Adrenal gland (tissue), 5 donors: Measurements from ENCODE around the gene PSMD8.

ENCODE experiments used
- CTCF ChIP-seq, 6 experiments: fragments of 450-650 bp in 4 of 6; fragments of 200-600 bp in 2 of 6; sonication (generic) in 1 of 6; IDR thresholded peaks; 1 replicate in 5 of 6; 2 replicates in 1 of 6; pipeline versions ENCODE4 v1.5.1 to v1.8.0; 2016 to 2021; ENCODE audit warnings: antibody characterized with exemption in 6 of 6, mild to moderate bottlenecking in 2 of 6, moderate library complexity in 1 of 6
- POLR2A ChIP-seq, 2 donors: fragments of 450-650 bp; IDR thresholded peaks; one replicate each; pipeline ENCODE4 v1.6.1; 2017; ENCODE audit warnings: antibody characterized with exemption in 2 of 2, mild to moderate bottlenecking in 2 of 2, moderate library complexity in 1 of 2
- donor health status: DM: no; HTN: no; CAD: no.

GRCh38 chr19:38417146-38417543 lies 42.8 kb downstream of the PSMD8 start:
- TF ChIP-seq POLR2A (IDR thresholded peaks at IDR 0.05): no peak
- TF ChIP-seq CTCF (IDR thresholded peaks at IDR 0.05): no peak
